ENCODE measurements around the gene DNAJC4. TPM values are rescaled to one million over a fixed set of nuclear protein-coding genes. Genes with fewer than 3 reads are reported as not detected.

DNAJC4 gene
- total and polyA plus RNA-seq, 9 of the 15 experiments (the other 6 are each of a cell fraction or from before 2014, with no cell fraction given), result 4.0 to 32.6 (median 19.9) TPM

- TF ChIP-seq GATAD2A (IDR thresholded peaks at IDR 0.05) (0 out of 2 replicates have a peak, but pooled peaks have one; percentile 65), NFIC (IDR thresholded peaks at IDR 0.05) (peak; percentile 33; the same call in 1 of the 2 replicates), ZNF592 (IDR thresholded peaks at IDR 0.05) (peak; percentile 89), SREBF1 (IDR thresholded peaks at IDR 0.05; ENCODE audit: borderline replicate concordance, low read depth, low read length) (no peak), EWSR1 (IDR thresholded peaks at IDR 0.05; ENCODE audit: borderline replicate concordance, low read depth, partially characterized antibody) (no peak), BRCA1 (IDR thresholded peaks at IDR 0.05) (no peak), BRCA1 (CRISPR knock-in tag; IDR thresholded peaks at IDR 0.05) (0 out of 2 replicates have a peak, but pooled peaks have one; percentile 3), KDM5B (IDR thresholded peaks at IDR 0.05; ENCODE audit: insufficient replicate concordance, low read depth, low read length) (peak; percentile 44), CCNT2 (IDR thresholded peaks at IDR 0.05; ENCODE audit: borderline replicate concordance, extremely low read depth, insufficient read length, low read depth, low read length) (peak; percentile 18), CREM (IDR thresholded peaks at IDR 0.05; ENCODE audit: low read depth) (0 out of 2 replicates have a peak, but pooled peaks have one; percentile 17), JUND (IDR thresholded peaks at IDR 0.05; ENCODE audit: borderline replicate concordance, low read depth, low read length) (peak; percentile 6; the same call in 1 of the 2 replicates), JUND (tag; IDR thresholded peaks at IDR 0.05; ENCODE audit: borderline replicate concordance, low read depth, low read length) (no peak), MYC (IDR thresholded peaks at IDR 0.05; ENCODE audit: low read depth, low read length) (peak; percentile 18), MYC (CRISPR knock-in tag; IDR thresholded peaks at IDR 0.05; ENCODE audit: borderline replicate concordance, low read depth) (no peak), MLX (CRISPR knock-in tag; conservative IDR thresholded peaks at IDR 0.05) (no peak), RNF219 (CRISPR knock-in tag; IDR thresholded peaks at IDR 0.05) (no peak), CHD4 (IDR thresholded peaks at IDR 0.05; ENCODE audit: insufficient read depth, insufficient replicate concordance, low read depth, low read length, poor library complexity, severe bottlenecking) (no peak), ZNF41 (CRISPR knock-in tag; conservative IDR thresholded peaks at IDR 0.05) (no peak), E2F5 (CRISPR knock-in tag; IDR thresholded peaks at IDR 0.05) (0 out of 2 replicates have a peak, but pooled peaks have one; percentile 47)
Observed at GRCh38 chr11:64206457-64207255, 23.7 kb upstream of the DNAJC4 start, which contains the start of gene FERMT3 (continued).
